ENCODE measurements around the gene LGALS7.

DNA sequence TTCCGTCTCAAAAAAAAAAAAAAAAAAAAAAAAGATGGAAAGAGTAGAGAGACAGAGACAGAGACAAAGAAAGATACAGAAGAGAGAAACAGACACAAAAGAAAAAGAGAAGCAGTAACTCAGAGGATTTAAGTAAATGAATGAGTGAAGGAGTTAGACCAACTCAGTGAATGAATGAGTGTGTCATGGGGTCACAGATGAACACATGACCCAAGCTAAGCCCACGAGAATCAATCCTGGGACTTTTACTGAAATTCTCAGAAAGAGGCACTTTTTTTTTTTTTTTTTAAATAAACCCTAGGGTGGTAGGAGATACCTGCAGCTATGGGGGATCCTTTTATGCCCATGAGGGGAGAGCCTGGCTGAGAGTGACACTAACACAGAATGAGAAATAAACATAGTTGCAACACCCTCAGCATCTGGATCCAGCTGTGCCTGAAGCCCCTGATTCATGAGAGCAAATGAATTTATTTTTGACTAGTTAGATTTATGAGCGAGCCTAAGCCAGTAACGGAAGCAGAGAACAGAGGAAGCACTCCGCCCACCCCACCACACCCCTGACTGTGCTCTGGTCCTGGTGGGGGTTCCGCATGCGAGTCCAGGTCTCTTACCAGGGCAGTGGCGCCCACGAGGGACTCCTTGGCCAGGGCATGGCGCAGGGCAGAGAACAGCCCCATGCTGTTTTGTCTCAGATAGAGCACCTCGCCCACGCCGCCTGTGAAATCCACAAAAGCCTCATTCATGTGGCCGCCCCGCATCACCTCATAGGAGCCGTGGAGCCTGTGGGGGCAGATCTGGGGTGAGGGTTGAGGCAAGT lies 33.7 kb downstream of the LGALS7 start:
- TF ChIP-seq MAX (IDR thresholded peaks at IDR 0.05; ENCODE audit: low read depth) (no peak), EP300 (IDR thresholded peaks at IDR 0.05; ENCODE audit: borderline replicate concordance in 1 of 2, low read depth in 1 of 2, low read length in 1 of 2) (no peak), CTCF (IDR thresholded peaks at IDR 0.05) (no peak)
- TF ChIP-seq, protein P1, sequence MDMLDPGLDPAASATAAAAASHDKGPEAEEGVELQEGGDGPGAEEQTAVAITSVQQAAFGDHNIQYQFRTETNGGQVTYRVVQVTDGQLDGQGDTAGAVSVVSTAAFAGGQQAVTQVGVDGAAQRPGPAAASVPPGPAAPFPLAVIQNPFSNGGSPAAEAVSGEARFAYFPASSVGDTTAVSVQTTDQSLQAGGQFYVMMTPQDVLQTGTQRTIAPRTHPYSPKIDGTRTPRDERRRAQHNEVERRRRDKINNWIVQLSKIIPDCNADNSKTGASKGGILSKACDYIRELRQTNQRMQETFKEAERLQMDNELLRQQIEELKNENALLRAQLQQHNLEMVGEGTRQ (IDR thresholded peaks at IDR 0.05; ENCODE audit: borderline replicate concordance, low read depth, low read length) = no peak

Measured in SK-N-SH (cell line).